IMR-90 (cell line): ENCODE data around the gene TLDC2. TPM values are rescaled to one million over a fixed set of nuclear protein-coding genes. Genes with fewer than 3 reads are reported as not detected.

Experiments used
- ATAC-seq: fragments of 200-7000 bp; cut with Tn5 transposase; 2 replicates; pipeline ENCODE4 v1.9.1; 2020; ENCODE audit warnings: low read depth, mild to moderate bottlenecking, moderate library complexity
- BruUV-seq: library from RNA; stranded (reverse); fragments of 400-500 nt; replicated peaks from 2 replicates; lab custom pipeline; 2021; lab: Mats Ljungman, UMichigan
- CTCF ChIA-PET: fragments of 300-600 bp; formaldehyde crosslinking; extraction: SDS; loops from one replicate; lab custom pipeline; 2021; ENCODE audit warnings: antibody characterized with exemption; lab: Yijun Ruan, JAX
- POLR2A ChIA-PET: fragments of 300-600 bp; sonication (Branson Sonifier 250); formaldehyde crosslinking; loops from one replicate; lab custom pipeline; 2022; ENCODE audit warnings: antibody characterized with exemption; ENCODE audit not compliant: unreplicated experiment; lab: Charles Lee
- DNase-seq: peaks from one replicate; pipeline ENCODE4 v3.0.0; 2013
- H2AFZ ChIP-seq: replicated peaks from 2 replicates; pipeline ENCODE3; 2013; ENCODE audit warnings: low read length, mild to moderate bottlenecking; ENCODE audit not compliant: poor library complexity
- H2AK5ac ChIP-seq: 2 replicates; pipeline ENCODE4 v1.6.1; 2013; ENCODE audit warnings: low read depth, low read length, inconsistent platforms
- H2AK9ac ChIP-seq: replicated peaks from 2 replicates; pipeline ENCODE3; 2013; ENCODE audit warnings: mild to moderate bottlenecking, low read depth, low read length, moderate library complexity; ENCODE audit not compliant: poor library complexity
- H2BK120ac ChIP-seq: 2 replicates; pipeline ENCODE4 v1.6.1; 2013; ENCODE audit warnings: low read depth, low read length, inconsistent platforms
- H2BK15ac ChIP-seq: 3 replicates; pipeline ENCODE4 v1.6.1; 2013; ENCODE audit warnings: low read depth, low read length, inconsistent platforms
- H2BK20ac ChIP-seq: 2 replicates; pipeline ENCODE4 v1.6.1; 2013; ENCODE audit warnings: low read depth, mild to moderate bottlenecking, inconsistent platforms, low read length, moderate library complexity
- H2BK5ac ChIP-seq: 2 replicates; pipeline ENCODE4 v1.6.1; 2013; ENCODE audit warnings: mild to moderate bottlenecking, low read depth, low read length, inconsistent platforms; ENCODE audit not compliant: poor library complexity, severe bottlenecking
- H3K14ac ChIP-seq: replicated peaks from 2 replicates; pipeline ENCODE4 v1.6.1; 2013; ENCODE audit warnings: low read depth, low read length, inconsistent platforms
- H3K18ac ChIP-seq: 2 replicates; pipeline ENCODE4 v1.6.1; 2013; ENCODE audit warnings: low read depth, low read length, control low read depth
- H3K23ac ChIP-seq: 2 replicates; pipeline ENCODE4 v1.6.1; 2013; ENCODE audit warnings: low read depth, low read length, inconsistent platforms
- H3K27ac ChIP-seq: 2 replicates; pipeline ENCODE4 v1.5.1; 2013; ENCODE audit warnings: mild to moderate bottlenecking, control low read depth, low read length; ENCODE audit not compliant: insufficient read depth
- H3K27me3 ChIP-seq: 2 replicates; pipeline ENCODE4 v1.6.1; 2013; ENCODE audit warnings: low read length; ENCODE audit not compliant: control insufficient read depth, insufficient read depth
- H3K36me3 ChIP-seq: 2 replicates; pipeline ENCODE4 v1.6.1; 2013; ENCODE audit warnings: low read length, mixed read lengths; ENCODE audit not compliant: control insufficient read depth, insufficient read depth
- H3K4ac ChIP-seq: 2 replicates; pipeline ENCODE4 v1.6.1; 2013; ENCODE audit warnings: low read depth, low read length, inconsistent platforms
- H3K4me1 ChIP-seq: 2 replicates; pipeline ENCODE4 v1.6.1; 2013; ENCODE audit warnings: low read length, mixed read lengths; ENCODE audit not compliant: control insufficient read depth, insufficient read depth
- H3K4me2 ChIP-seq: 2 replicates; pipeline ENCODE4 v1.6.1; 2013; ENCODE audit warnings: low read depth, mild to moderate bottlenecking, control low read depth, low read length, moderate library complexity
- H3K4me3 ChIP-seq: 2 replicates; pipeline ENCODE4 v1.5.1; 2013; ENCODE audit warnings: low read depth, mild to moderate bottlenecking, control low read depth, low read length, moderate library complexity; ENCODE audit not compliant: insufficient read depth
- H3K56ac ChIP-seq: 2 replicates; pipeline ENCODE4 v1.6.1; 2013; ENCODE audit warnings: low read length, inconsistent platforms; ENCODE audit not compliant: insufficient read depth; ENCODE audit errors: extremely low read depth
- H3K79me1 ChIP-seq, 2 experiments: 2 replicates each; pipeline ENCODE4 v1.6.1; 2013; ENCODE audit warnings: low read length in 2 of 2, inconsistent platforms in 1 of 2, low read depth in 1 of 2
- H3K9ac ChIP-seq: 2 replicates; pipeline ENCODE4 v1.6.1; 2013; ENCODE audit warnings: low read depth, low read length, control low read depth
- H3K9me1 ChIP-seq: 2 replicates; pipeline ENCODE4 v1.6.1; 2013; ENCODE audit warnings: low read length, inconsistent platforms; ENCODE audit not compliant: insufficient read depth
- H3K9me3 ChIP-seq: 2 replicates; pipeline ENCODE4 v1.6.1; 2013; ENCODE audit warnings: low read length; ENCODE audit not compliant: control insufficient read depth, insufficient read depth
- H4K20me1 ChIP-seq: 2 replicates; pipeline ENCODE4 v1.6.1; 2013; ENCODE audit warnings: low read length, inconsistent platforms; ENCODE audit not compliant: insufficient read depth
- H4K5ac ChIP-seq: 2 replicates; pipeline ENCODE4 v1.6.1; 2013; ENCODE audit warnings: mild to moderate bottlenecking, low read depth, low read length, control low read depth
- H4K8ac ChIP-seq, 2 experiments: 2 replicates each; pipeline ENCODE4 v1.6.1; 2013; ENCODE audit warnings: low read depth in 2 of 2, low read length in 2 of 2, control low read depth in 1 of 2, inconsistent platforms in 1 of 2
- H4K91ac ChIP-seq: 2 replicates; pipeline ENCODE4 v1.6.1; 2013; ENCODE audit warnings: low read depth, low read length, inconsistent platforms; ENCODE audit not compliant: insufficient read depth
- BHLHE40 ChIP-seq: fragments of 150-350 bp; IDR thresholded peaks from 2 replicates; pipeline ENCODE4 v1.6.1; 2016; ENCODE audit warnings: mild to moderate bottlenecking, low read depth, low read length
- CEBPB ChIP-seq: IDR thresholded peaks from 2 replicates; pipeline ENCODE4 v1.6.1; 2012; ENCODE audit warnings: low read depth, low read length, improper control_type of control experiment
- CHD1 ChIP-seq: IDR thresholded peaks from 2 replicates; pipeline ENCODE4 v1.6.1; 2012; ENCODE audit warnings: low read depth, low read length, improper control_type of control experiment
- ELK1 ChIP-seq: fragments of 150-350 bp; IDR thresholded peaks from 2 replicates; pipeline ENCODE4 v1.6.1; 2016; ENCODE audit warnings: low read depth, mild to moderate bottlenecking, low read length, moderate library complexity, borderline replicate concordance
- FOS ChIP-seq: fragments of 150-350 bp; IDR thresholded peaks from 2 replicates; pipeline ENCODE4 v1.6.1; 2016; ENCODE audit warnings: low read depth, low read length
- MAFK ChIP-seq: IDR thresholded peaks from 2 replicates; pipeline ENCODE4 v1.6.1; 2012; ENCODE audit warnings: low read depth, low read length, improper control_type of control experiment
- MAZ ChIP-seq: IDR thresholded peaks from 2 replicates; pipeline ENCODE4 v1.6.1; 2012; ENCODE audit warnings: low read depth, mild to moderate bottlenecking, low read length, improper control_type of control experiment, moderate library complexity, borderline replicate concordance
- MXI1 ChIP-seq: IDR thresholded peaks from 2 replicates; pipeline ENCODE4 v1.6.1; 2012; ENCODE audit warnings: low read depth, mild to moderate bottlenecking, low read length, moderate library complexity, borderline replicate concordance
- NFE2L2 ChIP-seq: fragments of 150-350 bp; IDR thresholded peaks from 2 replicates; pipeline ENCODE4 v1.6.1; 2016; ENCODE audit warnings: low read depth, mild to moderate bottlenecking, low read length
- POLR2A ChIP-seq: IDR thresholded peaks from 2 replicates; pipeline ENCODE4 v1.6.1; 2012; ENCODE audit warnings: mild to moderate bottlenecking, low read depth, low read length
- RAD21 ChIP-seq: IDR thresholded peaks from 2 replicates; pipeline ENCODE4 v1.6.1; 2012; ENCODE audit warnings: low read length, improper control_type of control experiment
- RCOR1 ChIP-seq: IDR thresholded peaks from 2 replicates; pipeline ENCODE4 v1.6.1; 2012; ENCODE audit warnings: mild to moderate bottlenecking, low read length, improper control_type of control experiment; ENCODE audit not compliant: insufficient replicate concordance
- RFX5 ChIP-seq: IDR thresholded peaks from 2 replicates; pipeline ENCODE4 v1.8.0; 2012; ENCODE audit warnings: low read depth, mild to moderate bottlenecking, low read length, moderate library complexity
- SMC3 ChIP-seq: fragments of 150-350 bp; IDR thresholded peaks from 2 replicates; pipeline ENCODE4 v1.6.1; 2016; ENCODE audit warnings: low read depth, mild to moderate bottlenecking, antibody characterized with exemption, low read length, moderate library complexity
- WGBS, 2 experiments: methylation state at CpG; one replicate each; pipeline versions ENCODE4 v1.1.5 to v1.1.7; 2013; ENCODE audit warnings: missing lambda C conversion rate in 2 of 2; ENCODE audit not compliant: insufficient read length in 1 of 2; ENCODE audit errors: extremely low coverage in 2 of 2; 5-methylcytosine and 5-hydroxymethylcytosine counted together
- dilution Hi-C: fragments of 300-500 bp; cut with HindIII; formaldehyde crosslinking; loops from one replicate; pipeline ENCODE4 v1.14.3; 2018; ENCODE audit warnings: low sequenced_read_pairs; ENCODE audit not compliant: unreplicated experiment
- in situ Hi-C: fragments of 300-500 bp; cut with MboI; formaldehyde crosslinking; loops from 3 replicates; pipeline ENCODE4 v1.14.3; 2019; ENCODE audit warnings: low sequenced_read_pairs, inconsistent platforms, mixed read lengths
- intact Hi-C: fragments of 100-400 bp; cut with micrococcal nuclease; formaldehyde crosslinking; loops from 2 replicates; pipeline ENCODE4 v1.10.0; 2022
- polyA plus RNA-seq, 3 experiments: library from polyadenylated mRNA; depleted of rRNA; stranded (reverse); fragments of >200 nt; gene quantifications; 2 replicates each; pipeline ENCODE4 v1.2.3, GENCODE V29; 2012; ENCODE audit warnings: low replicate concordance in 1 of 3
- total RNA-seq: library from RNA; depleted of rRNA; stranded (reverse); fragments of >200 nt; gene quantifications from 2 replicates; pipeline ENCODE4 v1.2.3, GENCODE V29; 2012
- TF ChIP-seq, protein P1 (sequence below): conservative IDR thresholded peaks from 2 replicates; pipeline ENCODE4 v1.5.1; 2012; ENCODE audit warnings: mild to moderate bottlenecking, low read depth, low read length, improper control_type of control experiment

The TLDC2 gene
- total and polyA plus RNA-seq, 2 of the 4 experiments (the other 2 are of a cell fraction): 0.18 to 0.19 TPM

DNA sequence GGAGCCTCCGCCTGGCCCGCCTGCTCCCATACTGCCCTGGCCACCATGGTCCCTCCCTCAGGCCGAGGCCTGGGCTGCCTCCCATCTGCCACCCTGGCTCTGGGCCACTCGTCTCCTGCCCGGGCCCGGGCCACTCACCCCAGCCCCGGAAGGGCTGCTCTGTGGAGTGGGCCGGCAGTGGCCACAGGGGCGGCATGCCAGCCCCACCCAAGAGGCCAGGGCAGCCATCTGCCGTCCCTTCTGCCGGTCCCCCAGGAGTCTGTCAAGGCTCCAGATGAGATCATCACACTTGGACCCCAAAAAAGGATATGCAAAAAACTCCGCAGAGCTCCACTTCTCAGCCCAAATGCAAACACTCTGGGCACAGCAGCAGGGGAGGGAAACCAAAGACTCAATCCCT, 23.8 kb upstream of the TLDC2 start:
- dilution Hi-C loops (no loop called here), in situ Hi-C loops (no loop called here), intact Hi-C loops (no loop called here)
- H3K56ac ChIP-seq: no peak overlapping the region
- H4K8ac ChIP-seq: no peak overlapping the region
- no peak overlapping the region for H3K9ac ChIP-seq
- H3K4me3 ChIP-seq: no peak overlapping the region
- ChIA-PET POLR2A (no interaction called here), CTCF (no interaction called here)
- no peak overlapping the region for H3K23ac ChIP-seq
- no peak overlapping the region for H3K4ac ChIP-seq
- peaks cover 38% of the 10 kb centered on the region for H3K9me1 ChIP-seq
- no peak overlapping the region for H4K5ac ChIP-seq
- H3K27ac ChIP-seq: no peak overlapping the region
- H2AK5ac ChIP-seq: no peak overlapping the region
- no peak overlapping the region for H2AFZ ChIP-seq
- peaks cover 3% of the 10 kb centered on the region for H3K9me3 ChIP-seq
- peaks cover 31 to 81% of the 10 kb centered on the region in 2 experiments for H3K79me1 ChIP-seq
- no peak overlapping the region for H3K18ac ChIP-seq
- no peak overlapping the region for H2AK9ac ChIP-seq
- no peak overlapping the region for H2BK120ac ChIP-seq
- H4K20me1 ChIP-seq: peaks cover 41% of the 10 kb centered on the region
- no peaks in the 10 kb centered on the region for H3K27me3 ChIP-seq
- 86% methylated on average over 6 of the region's 12 CpGs; no CpG with 5 or more reads in 1 of the 2 experiments for WGBS, 2 experiments
- H3K36me3 ChIP-seq: peaks cover 13% of the 10 kb centered on the region; the same call in 1 of the 2 replicates
- no peak overlapping the region for H2BK5ac ChIP-seq
- no peak for DNase-seq
- no peak overlapping the region for H3K14ac ChIP-seq
- no peak for ATAC-seq
- H4K91ac ChIP-seq: no peak overlapping the region
- BruUV-seq: no TSS peak
- H3K4me1 ChIP-seq: peaks cover 44% of the 10 kb centered on the region
- TF ChIP-seq SMC3 (no peak), MAFK (no peak), NFE2L2 (no peak), CHD1 (no peak), BHLHE40 (no peak), RAD21 (no peak), MAZ (no peak), CEBPB (no peak), RCOR1 (no peak), POLR2A (no peak), RFX5 (no peak), MXI1 (no peak), ELK1 (no peak), FOS (no peak)
- TF ChIP-seq, protein P1, sequence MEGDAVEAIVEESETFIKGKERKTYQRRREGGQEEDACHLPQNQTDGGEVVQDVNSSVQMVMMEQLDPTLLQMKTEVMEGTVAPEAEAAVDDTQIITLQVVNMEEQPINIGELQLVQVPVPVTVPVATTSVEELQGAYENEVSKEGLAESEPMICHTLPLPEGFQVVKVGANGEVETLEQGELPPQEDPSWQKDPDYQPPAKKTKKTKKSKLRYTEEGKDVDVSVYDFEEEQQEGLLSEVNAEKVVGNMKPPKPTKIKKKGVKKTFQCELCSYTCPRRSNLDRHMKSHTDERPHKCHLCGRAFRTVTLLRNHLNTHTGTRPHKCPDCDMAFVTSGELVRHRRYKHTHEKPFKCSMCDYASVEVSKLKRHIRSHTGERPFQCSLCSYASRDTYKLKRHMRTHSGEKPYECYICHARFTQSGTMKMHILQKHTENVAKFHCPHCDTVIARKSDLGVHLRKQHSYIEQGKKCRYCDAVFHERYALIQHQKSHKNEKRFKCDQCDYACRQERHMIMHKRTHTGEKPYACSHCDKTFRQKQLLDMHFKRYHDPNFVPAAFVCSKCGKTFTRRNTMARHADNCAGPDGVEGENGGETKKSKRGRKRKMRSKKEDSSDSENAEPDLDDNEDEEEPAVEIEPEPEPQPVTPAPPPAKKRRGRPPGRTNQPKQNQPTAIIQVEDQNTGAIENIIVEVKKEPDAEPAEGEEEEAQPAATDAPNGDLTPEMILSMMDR: no peak
- no peak overlapping the region for H2BK20ac ChIP-seq
- H3K4me2 ChIP-seq: no peak overlapping the region
- no peak overlapping the region for H2BK15ac ChIP-seq
